ENCODE measurements around the gene RIN3.

GRCh38 chr14:92626041-92626440, 112.5 kb downstream of the RIN3 start:
- TF ChIP-seq POLR2A (IDR thresholded peaks at IDR 0.05) (no peak), CTCF (IDR thresholded peaks at IDR 0.05) (no peak), POLR2AphosphoS5 (IDR thresholded peaks at IDR 0.05) (no peak), EP300 (IDR thresholded peaks at IDR 0.05) (no peak)

Data from gastroesophageal sphincter (tissue), 3 donors.